ENCODE results near the gene ERBB2. TPM values are rescaled to one million over a fixed set of nuclear protein-coding genes. Genes with fewer than 3 reads are reported as not detected.

The ERBB2 gene
- total and polyA plus RNA-seq, 2 of the 13 experiments (the other 11 are each of a cell fraction or from before 2014, with no cell fraction given), result 57.7 to 64.1 TPM

DNA sequence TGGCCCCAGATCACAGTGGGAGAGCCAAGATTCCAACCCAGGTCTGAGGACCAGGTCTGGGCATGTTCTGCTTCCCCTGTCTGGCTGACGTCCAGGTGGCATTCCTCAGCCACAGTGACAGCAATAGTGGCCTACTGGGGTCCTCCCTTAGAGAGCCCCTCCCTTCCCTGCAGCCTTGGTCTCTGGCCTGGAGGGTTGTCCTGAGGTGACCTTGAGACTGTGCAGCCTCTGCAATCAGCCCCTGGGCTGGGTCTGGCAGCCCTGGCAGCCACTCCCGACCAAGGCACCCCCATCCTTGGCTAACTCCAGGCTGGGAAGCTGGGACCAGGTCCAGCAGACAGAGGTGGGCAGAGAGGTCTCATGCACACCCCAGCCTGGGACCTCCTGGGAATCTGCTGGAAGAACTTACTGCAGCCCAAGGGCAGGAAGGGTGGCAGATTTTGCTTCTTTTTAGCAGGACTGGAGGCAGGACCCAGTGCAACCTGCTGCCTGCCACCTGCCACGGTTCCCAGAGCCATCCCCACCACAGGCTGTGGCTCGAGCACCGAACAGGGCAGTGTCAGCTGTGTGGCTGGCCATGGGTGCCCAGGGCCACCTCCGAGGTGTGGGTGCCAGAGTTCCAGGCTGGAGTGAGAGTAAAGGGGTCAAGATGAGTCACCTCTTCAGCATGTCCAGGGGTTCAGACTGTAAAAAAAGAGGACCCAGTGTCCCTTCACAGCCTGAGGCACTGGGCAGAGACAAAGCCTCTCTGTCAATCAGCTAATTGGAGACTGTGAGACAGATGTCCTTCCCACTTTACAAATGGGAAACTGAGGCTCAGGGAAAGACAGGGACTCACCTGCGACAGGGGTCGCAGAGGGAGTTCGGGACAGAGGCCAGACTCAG, 50.5 kb downstream of the ERBB2 start (continued):
- TF ChIP-seq, protein P1, sequence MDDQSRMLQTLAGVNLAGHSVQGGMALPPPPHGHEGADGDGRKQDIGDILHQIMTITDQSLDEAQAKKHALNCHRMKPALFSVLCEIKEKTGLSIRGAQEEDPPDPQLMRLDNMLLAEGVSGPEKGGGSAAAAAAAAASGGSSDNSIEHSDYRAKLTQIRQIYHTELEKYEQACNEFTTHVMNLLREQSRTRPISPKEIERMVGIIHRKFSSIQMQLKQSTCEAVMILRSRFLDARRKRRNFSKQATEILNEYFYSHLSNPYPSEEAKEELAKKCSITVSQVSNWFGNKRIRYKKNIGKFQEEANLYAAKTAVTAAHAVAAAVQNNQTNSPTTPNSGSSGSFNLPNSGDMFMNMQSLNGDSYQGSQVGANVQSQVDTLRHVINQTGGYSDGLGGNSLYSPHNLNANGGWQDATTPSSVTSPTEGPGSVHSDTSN (CRISPR knock-in tag; IDR thresholded peaks at IDR 0.05; ENCODE audit: borderline replicate concordance), result no peak
- peak; percentile 41; the same call in 1 of the 2 replicates for TF ChIP-seq ZNF891 (CRISPR knock-in tag; IDR thresholded peaks at IDR 0.05)
- no peak for TF ChIP-seq FOSL1 (CRISPR knock-in tag; IDR thresholded peaks at IDR 0.05; ENCODE audit: borderline replicate concordance)
- TF ChIP-seq TSC22D2 (CRISPR knock-in tag; IDR thresholded peaks at IDR 0.05; ENCODE audit: borderline replicate concordance), result no peak
- TF ChIP-seq DPF2 (CRISPR knock-in tag; IDR thresholded peaks at IDR 0.05; ENCODE audit: borderline replicate concordance, low read depth), result peak; percentile 21; the same call in 1 of the 2 replicates
- TF ChIP-seq PHB2 (IDR thresholded peaks at IDR 0.05; ENCODE audit: partially characterized antibody), result no peak

DNA sequence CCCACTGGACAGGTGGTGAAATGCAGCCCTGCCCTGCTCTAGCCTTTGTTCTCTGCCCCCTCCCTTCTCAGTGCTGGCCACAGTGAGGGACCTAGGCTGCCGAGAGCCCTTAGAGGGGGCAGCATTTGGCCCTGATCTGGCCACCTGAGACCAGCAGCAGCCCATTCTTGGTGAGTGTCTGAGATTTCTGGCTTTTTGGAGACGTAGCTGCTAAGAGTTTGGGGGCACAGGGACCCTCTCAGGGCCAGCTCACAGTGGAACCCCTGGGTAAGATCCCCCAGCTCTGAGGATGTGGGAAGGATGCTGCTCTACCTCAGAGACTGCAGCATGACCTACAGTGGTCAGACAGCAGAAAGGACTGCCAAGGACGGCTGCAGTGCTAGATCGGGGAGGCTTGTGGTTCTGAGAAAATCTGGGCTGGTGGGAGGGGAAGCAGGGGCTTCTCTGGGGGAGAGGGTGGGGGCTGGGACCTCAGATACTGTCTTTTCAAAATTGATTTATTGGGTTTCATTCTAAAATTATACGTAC, 51.2 kb downstream of the ERBB2 start:
- Histone ChIP-seq H3K4me1 (ENCODE audit: insufficient read depth, low read length) (peaks cover 76% of the 10 kb centered on the region), H3K9ac (ENCODE audit: insufficient read depth, low read depth, low read length) (peak overlapping the region; percentile 42; the same call in 1 of the 2 replicates), H4K20me1 (ENCODE audit: insufficient read depth, low read length) (no peaks in the 10 kb centered on the region; the same call in 1 of the 2 replicates), H3K9me3 (ENCODE audit: low read length) (no peaks in the 10 kb centered on the region), H3K27me3 (ENCODE audit: control insufficient read depth in 1 of 2, insufficient read depth in 2 of 2, low read length in 2 of 2) (peaks cover 0 to 12% of the 10 kb centered on the region in 2 experiments; a peak in 4 of 5 replicates), H3K4me3 (replicated peaks in 1 of 3; ENCODE audit: insufficient read depth in 1 of 3, low read depth in 2 of 3, low read length in 3 of 3) (peak overlapping the region in 1 of 3 experiments; percentile 54; a peak in 2 of 6 replicates), H3K36me3 (replicated peaks in 1 of 2; ENCODE audit: control insufficient read depth in 1 of 2, insufficient read depth in 2 of 2, low read length in 2 of 2) (peaks cover 3 to 8% of the 10 kb centered on the region in 2 experiments; a peak in 4 of 5 replicates), H3K27ac (ENCODE audit: extremely low read length, insufficient read depth, low read length) (peak overlapping the region; percentile 54), H3K4me2 (ENCODE audit: low read depth, low read length) (peak overlapping the region; percentile 78), H2AFZ (ENCODE audit: low read length) (no peak overlapping the region), H3K79me2 (ENCODE audit: insufficient read depth, low read length) (no peaks in the 10 kb centered on the region)
- in situ Hi-C loops (cut with HindIII; ENCODE audit: extremely low pct_ligation_motif_present, low pct_unique_long_range_greater_than_20kb) (loop anchor here (5.0 kb wide), 2 partner anchors 79 to 129 kb away; no protein-coding TSS in a partner anchor), intact Hi-C loops (cut with micrococcal nuclease; ENCODE audit: unreplicated experiment) (loop anchor here (5.0 kb wide), 1 partner anchor 79 kb away; no protein-coding TSS in a partner anchor)
- FAIRE-seq (no peak), DNase-seq (ENCODE audit: low spot score) (no peak), ATAC-seq (peak; percentile 40)
- ChIA-PET POLR2A (interaction anchor here (1.0 to 5.2 kb wide), 9 partner anchors 12 to 114 kb away, joined by 3 to 79 read pairs (median 10); partner anchors contain the start of genes ERBB2, MIEN1 and STARD3), CTCF (ENCODE audit: low intra/inter-chr PET ratio, low total read pairs) (interaction anchor here (1.7 kb wide), 1 partner anchor 21 kb away, joined by 4 read pairs; the partner anchor contains the start of gene MIEN1)
- WGBS (ENCODE audit: low lambda C conversion rate), result 54% methylated on average over 3 of the region's 5 CpGs
- BruUV-seq (replicated peaks), result no TSS peak
- TF ChIP-seq NCOA5 (CRISPR knock-in tag; IDR thresholded peaks at IDR 0.05) (no peak), ZNF550 (CRISPR knock-in tag; IDR thresholded peaks at IDR 0.05; ENCODE audit: borderline replicate concordance) (no peak), ZNF546 (CRISPR knock-in tag; conservative IDR thresholded peaks at IDR 0.05) (no peak), ZNF772 (CRISPR knock-in tag; IDR thresholded peaks at IDR 0.05) (0 out of 2 replicates have a peak, but pooled peaks have one; percentile 1), U2AF1 (optimal IDR thresholded peaks at IDR 0.05; ENCODE audit: low read depth, low read length) (peak; percentile 9), NFKB2 (CRISPR knock-in tag; IDR thresholded peaks at IDR 0.05; ENCODE audit: borderline replicate concordance) (0 out of 2 replicates have a peak, but pooled peaks have one; percentile 37), ZNF792 (CRISPR knock-in tag; IDR thresholded peaks at IDR 0.05) (0 out of 2 replicates have a peak, but pooled peaks have one; percentile 7), ZBTB38 (CRISPR knock-in tag; IDR thresholded peaks at IDR 0.05) (0 out of 2 replicates have a peak, but pooled peaks have one; percentile 49), KDM1A (CRISPR knock-in tag; IDR thresholded peaks at IDR 0.05) (peak; percentile 70), AKAP8 (CRISPR knock-in tag; IDR thresholded peaks at IDR 0.05) (0 out of 2 replicates have a peak, but pooled peaks have one; percentile 16), CBX5 (CRISPR knock-in tag; IDR thresholded peaks at IDR 0.05; ENCODE audit: borderline replicate concordance) (0 out of 2 replicates have a peak, but pooled peaks have one; percentile 15), ZSCAN25 (CRISPR knock-in tag; IDR thresholded peaks at IDR 0.05) (0 out of 2 replicates have a peak, but pooled peaks have one; percentile 0), MTA1 (CRISPR knock-in tag; IDR thresholded peaks at IDR 0.05; ENCODE audit: borderline replicate concordance) (0 out of 2 replicates have a peak, but pooled peaks have one; percentile 8)
- TF ChIP-seq, protein P2, sequence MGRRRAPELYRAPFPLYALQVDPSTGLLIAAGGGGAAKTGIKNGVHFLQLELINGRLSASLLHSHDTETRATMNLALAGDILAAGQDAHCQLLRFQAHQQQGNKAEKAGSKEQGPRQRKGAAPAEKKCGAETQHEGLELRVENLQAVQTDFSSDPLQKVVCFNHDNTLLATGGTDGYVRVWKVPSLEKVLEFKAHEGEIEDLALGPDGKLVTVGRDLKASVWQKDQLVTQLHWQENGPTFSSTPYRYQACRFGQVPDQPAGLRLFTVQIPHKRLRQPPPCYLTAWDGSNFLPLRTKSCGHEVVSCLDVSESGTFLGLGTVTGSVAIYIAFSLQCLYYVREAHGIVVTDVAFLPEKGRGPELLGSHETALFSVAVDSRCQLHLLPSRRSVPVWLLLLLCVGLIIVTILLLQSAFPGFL (CRISPR knock-in tag; IDR thresholded peaks at IDR 0.05), result no peak
